Activated CD4-positive, CD25-positive, alpha-beta regulatory T cell treated with anti-CD3 and anti-CD28 coated beads, Interleukin-2, amount 50 U/mL, for 16 hours (primary cell): Measurements from ENCODE around the gene AKAP6.
"Not testable (repeated sequence)": the region's sequence is repeated elsewhere in the genome, so short reads cannot be mapped to it uniquely, and the experiment has no call there.

ENCODE experiments used
- DNase-seq: peaks from one replicate; pipeline ENCODE4 v3.0.0-alpha.2; 2020; ENCODE audit warnings: low read depth, low spot score

Gene AKAP6

GRCh38 chr14:32576088-32576795, 247.1 kb downstream of the AKAP6 start:
- DNase-seq = peak; percentile 4

DNA sequence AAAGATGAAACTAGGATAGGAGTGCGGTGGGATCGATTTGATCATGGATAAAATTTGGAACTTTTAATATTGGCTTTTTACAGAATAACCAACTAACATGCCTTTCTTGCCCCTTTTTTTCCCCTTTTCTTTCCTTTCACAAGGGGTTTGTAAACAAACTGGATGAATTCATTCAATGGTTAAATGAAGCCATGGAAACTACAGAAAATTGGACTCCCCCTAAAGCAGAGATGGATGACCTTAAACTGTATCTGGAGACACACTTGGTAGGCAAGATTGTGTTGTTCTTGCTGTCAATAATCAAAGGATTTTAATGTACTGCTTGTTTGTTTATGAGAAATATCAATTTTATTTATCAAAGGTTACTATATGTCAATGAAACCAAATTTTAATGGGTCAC, 247.9 kb downstream of the AKAP6 start:
- no peak for DNase-seq

DNA sequence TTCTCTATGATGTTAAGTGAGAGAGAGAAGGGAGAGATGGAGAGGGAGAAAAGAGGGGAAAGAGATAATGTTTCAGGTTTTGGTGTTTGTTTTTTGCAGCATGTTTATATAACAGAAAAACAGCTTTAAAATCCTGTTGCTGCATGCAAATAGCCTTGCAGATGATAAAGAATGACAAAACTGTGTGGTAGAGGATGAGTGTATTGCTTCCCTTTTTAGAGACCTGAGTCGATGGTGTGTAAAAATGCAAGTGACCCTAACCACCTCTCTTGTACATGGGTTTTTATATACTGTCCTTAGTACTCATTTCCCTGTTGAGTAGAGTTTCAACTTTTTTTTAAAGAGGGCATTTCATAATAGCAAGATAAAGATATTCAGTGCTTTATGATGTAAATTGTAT, 249.1 kb downstream of the AKAP6 start:
- DNase-seq = no peak

DNA sequence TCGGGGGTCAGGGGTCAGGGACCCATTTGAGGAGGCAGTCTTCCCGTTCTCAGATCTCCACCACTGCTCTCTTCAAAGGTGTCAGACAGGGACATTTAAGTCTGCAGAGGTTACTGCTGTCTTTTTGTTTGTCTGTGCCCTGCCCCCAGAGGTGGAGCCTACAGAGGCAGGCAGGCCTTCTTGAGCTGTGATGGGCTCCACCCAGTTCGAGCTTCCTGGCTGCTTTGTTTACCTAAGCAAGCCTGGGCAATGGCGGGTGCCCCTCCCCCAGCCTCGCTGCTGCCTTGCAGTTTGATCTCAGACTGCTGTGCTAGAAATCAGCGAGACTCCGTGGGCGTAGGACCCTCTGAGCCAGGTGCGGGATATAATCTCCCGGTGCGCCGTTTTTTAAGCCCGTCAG, 254.3 kb downstream of the AKAP6 start:
- not testable (repeated sequence) for DNase-seq

- no peak for DNase-seq
These were observed 255.0 kb downstream of the AKAP6 start for GRCh38 chr14:32584079-32584478.

- no peak for DNase-seq
These were observed 258.4 kb downstream of the AKAP6 start for GRCh38 chr14:32587461-32587860.

- DNase-seq = no peak
These were observed 259.6 kb downstream of the AKAP6 start for GRCh38 chr14:32588448-32589320.

DNA sequence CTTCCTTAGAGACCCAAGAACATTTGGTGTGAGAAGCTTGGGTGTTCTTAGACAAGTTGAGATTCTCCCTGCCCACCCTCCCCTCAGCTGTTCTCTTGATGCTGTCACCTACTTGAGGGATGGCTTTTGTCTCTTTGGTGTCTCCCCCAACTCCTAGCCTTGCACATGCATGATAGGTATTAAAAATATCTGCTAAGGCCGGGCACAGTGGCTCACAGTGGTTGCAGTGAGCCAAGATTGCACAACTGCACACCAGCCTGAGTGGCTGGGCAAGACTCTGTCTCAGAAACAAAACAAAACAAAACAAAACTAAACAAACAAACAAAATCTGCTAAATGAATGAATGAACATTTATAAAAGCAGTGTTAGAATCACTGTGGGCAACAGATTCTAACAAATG, 261.1 kb downstream of the AKAP6 start:
- DNase-seq = no peak

GRCh38 chr14:32593290-32593942, 264.3 kb downstream of the AKAP6 start:
- no peak for DNase-seq

DNA sequence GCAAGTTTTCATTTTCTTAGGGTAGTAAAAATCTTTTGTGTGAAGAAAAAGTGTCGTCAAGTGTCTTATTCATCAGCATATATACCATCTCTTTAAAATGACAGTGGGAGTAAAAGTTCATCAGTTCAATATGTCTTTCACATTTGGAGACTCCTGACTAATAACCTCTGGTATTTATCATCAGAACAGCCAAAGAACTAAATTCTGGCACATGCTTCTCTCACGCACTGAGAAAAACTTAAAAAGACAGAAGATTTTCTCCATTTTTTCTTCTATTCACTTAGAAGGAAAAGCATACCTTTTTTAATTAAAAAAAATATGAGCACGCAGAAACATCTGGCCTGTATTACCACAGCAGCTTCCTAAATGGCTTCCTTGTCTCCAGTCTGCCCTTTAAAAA, 265.7 kb downstream of the AKAP6 start:
- no peak for DNase-seq

DNA sequence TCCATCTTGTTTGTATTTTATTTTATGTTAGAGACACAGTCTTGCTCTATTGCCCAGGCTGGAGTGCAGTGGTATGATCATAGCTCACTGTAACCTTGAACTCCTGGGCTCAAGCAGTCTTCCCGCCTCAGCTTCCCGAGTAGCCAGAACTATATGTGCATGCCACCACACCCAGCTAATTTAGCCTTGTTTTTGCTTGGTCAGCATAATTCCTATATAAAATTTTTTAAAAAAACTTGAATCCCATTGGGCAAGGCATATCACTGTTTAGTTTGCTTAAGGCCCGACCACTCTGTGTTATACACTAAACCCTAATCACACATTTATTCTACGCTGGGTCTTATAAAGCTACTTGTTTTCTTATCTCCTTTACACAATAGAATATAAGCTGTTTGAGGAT, 266.4 kb downstream of the AKAP6 start:
- DNase-seq = no peak

GRCh38 chr14:32596390-32596789, 267.3 kb downstream of the AKAP6 start:
- DNase-seq = no peak

DNA sequence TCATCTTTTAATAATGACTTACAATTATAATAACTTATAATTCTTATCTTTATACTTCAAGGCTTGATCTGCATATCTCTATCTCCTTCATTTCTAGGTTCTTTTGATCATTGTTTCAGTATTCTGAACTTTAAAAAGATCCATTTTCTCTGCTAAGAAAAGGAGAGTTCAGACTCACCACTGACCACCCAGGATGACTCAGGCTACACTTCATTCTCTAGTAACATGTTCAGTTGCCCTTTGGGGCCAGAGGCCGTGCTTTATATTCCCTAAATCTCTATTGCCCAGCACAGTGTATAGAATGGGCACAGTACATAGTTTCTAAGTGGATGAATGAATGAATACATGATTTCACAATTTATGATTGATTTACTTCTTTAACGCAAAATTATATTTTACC, 268.7 kb downstream of the AKAP6 start:
- DNase-seq = no peak

- DNase-seq = no peak
These were observed 272.0 kb downstream of the AKAP6 start for GRCh38 chr14:32601069-32601468.

DNA sequence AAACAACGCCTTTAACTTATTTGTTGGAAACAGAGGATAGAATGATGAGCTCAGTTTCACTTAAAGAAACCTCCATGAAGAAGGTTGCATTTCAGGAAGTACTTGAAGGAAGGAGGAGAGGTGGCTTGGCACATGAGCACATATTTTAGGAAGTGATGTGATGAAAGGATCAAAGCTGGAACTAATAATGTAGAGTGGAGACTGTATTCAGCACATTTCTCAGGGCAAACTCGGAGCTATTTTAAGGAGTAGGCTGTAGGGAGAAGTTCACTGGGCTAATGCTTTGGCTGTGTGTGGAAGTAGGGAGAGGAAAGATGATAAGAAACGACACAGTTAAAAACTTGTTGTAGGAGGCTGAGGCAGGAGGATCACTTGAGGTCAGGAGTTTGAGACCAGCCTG, 272.8 kb downstream of the AKAP6 start:
- DNase-seq = no peak

- DNase-seq = no peak
These were observed 273.6 kb downstream of the AKAP6 start for GRCh38 chr14:32602699-32603098.

- DNase-seq = no peak
These were observed 275.0 kb downstream of the AKAP6 start for GRCh38 chr14:32603992-32604565.

DNA sequence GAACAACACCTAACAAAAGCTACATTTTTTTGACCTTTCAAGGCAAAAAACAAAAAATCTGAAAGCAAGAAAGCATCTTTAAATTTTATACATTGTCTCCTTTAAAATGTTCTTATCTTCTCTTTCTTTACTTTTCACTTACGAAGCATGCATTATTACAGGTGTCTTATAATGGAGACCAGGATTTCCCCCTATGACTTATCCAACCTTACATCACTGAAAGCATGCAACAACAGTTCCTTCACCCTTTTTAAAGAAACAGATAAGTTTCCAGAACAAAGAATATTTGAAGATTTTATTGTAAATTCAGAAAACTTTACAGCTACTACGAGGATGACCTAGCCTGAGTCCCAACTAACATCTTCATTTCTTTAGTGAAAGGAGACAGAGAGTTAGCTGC, 277.2 kb downstream of the AKAP6 start:
- DNase-seq = no peak

DNA sequence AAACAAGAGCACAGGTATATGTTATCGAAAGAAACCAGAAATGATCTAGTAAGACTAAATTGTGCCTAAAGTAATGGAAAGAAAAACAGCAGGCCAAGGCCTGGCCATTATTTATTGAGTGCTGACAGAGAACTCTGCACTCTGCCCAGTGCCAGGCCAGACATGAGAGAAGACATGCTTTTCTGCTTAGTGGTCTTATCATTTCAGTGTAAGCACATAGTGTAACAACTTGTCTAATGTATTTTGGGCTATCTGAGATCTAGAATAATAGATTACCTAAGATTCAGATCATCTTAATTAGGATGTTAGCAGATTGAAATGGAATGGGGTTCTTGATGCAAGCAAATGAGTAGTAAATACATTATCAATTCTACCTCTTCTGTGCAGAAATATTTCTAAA, 278.3 kb downstream of the AKAP6 start:
- no peak for DNase-seq

DNA sequence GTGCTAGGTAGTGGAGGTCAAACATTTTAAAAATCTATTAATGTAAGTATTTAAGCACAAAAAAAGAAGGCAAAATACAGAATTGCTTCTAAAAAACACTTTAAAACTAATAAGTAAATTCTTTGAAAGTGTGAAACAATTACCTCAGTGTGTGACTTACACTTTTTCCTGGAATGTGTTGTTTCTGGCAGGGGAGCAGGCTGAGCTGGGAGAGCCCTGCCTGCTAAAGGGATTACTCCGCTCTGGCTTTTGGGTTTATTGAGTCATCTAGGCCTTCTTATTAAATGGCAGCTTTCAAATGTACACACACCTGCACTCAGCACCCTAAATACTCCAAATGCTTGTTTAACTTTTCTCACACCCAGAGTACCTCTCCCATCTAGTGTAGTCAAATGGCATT, 279.8 kb downstream of the AKAP6 start:
- no peak for DNase-seq

GRCh38 chr14:32609388-32609787, 280.3 kb downstream of the AKAP6 start:
- DNase-seq = no peak

DNA sequence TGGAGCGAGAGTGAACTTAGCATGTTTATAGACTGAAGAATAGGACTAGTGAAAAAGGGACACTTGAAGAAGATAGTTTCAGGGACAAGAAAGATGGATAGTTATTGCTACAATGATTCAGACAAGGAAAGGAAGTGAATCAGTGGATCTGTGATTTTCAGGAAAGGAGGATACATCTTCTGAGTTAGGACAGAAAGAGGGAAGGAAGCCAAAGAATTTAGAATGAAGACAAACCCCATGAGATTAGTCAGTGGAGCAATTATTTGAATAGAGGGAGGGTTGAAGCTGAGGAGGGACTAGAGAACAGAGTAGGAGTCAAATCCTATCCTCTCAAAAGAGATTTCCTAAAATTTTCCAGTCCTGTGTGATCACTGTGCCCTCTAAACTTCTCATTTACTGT, 282.7 kb downstream of the AKAP6 start:
- no peak for DNase-seq
